GM18502 (cell line): ENCODE data around the gene ADH7.
A peak's percentile ranks its signal among the peaks of the same experiment; 100 is the strongest.
"Not testable (repeated sequence)": the region's sequence is repeated elsewhere in the genome, so short reads cannot be mapped to it uniquely, and the experiment has no call there.

ENCODE experiments used
- ATAC-seq: cut with Tn5 transposase; IDR thresholded peaks from one replicate; pipeline ENCODE4 v1.9.1; 2021; ENCODE audit warnings: mild to moderate bottlenecking; ENCODE audit not compliant: unreplicated experiment, poor library complexity

The ADH7 gene

DNA sequence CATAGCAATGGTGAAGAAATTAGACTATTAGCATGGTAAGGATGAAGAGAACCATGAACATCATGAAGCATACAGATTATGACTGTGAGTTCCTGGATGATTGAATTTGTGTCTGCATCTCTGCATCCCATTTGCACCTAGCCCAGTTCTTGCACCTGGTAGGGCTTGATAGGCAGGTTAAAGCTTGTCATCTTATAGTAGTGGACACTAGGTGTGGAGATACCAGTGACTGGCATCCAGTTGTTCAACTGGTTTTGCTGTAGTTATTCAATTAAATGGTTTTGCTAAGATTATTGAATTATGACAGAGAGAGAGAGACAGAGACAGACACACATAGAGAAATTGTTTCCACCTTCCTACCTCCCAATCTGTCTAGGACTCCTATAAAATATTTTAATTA lies 5.0 kb downstream of the ADH7 start:
- ATAC-seq = no peak

DNA sequence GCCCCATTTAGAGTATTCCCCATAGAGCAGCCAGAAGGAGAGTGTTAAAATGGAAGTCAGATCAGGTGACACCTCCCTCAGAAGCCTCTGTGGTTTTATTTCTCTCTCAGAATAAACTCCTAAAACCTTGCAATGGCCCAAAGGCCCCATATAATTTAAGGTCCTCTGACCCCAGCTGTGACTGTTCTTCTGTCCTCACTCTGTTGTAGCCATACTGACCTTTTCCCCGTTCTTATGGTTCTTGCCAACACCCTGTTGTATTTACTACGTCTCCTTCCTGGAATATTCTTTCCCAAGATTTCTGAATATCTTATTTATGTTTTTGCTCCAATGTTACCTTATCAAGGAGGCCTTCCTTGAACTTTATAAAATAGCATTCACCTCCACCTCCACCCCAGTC lies 18.0 kb downstream of the ADH7 start:
- no peak for ATAC-seq

DNA sequence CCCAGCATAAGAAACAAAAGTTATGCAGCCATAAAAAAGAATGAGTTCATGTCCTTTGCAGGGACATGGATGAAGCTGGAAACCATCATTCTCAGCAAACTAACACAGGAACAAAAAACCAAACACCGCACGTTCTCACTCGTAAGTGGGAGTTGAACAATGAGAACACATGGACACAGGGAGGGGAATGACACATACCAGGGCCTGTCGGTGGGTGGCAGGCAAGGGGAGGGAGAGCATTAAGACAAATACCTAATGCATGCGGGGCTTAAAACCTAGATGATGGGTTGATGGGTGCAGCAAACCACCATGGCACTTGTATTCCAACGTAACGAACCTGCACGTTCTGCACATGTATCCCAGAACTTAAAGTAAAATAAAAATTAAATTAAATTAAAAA lies 19.4 kb downstream of the ADH7 start:
- ATAC-seq = not testable (repeated sequence)

DNA sequence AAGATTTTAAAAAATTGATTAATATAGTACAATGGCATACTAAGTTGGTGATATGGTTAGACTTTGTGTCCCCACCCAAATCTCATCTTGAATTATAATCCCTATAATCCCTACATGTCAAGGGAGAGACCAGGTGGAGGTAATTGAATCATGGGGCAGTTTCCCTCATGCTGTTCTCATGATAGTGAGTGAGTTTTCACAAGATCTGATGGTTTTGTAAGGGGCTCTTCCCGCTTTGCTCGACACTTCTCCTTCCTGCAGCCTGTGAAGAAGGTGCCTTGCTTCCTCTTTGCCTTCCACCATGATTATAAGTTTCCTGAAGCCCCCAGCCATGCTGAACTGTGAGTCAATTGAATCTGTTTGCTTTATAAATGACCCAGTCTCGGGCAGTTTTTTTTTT lies 20.2 kb downstream of the ADH7 start:
- ATAC-seq = not testable (repeated sequence)

DNA sequence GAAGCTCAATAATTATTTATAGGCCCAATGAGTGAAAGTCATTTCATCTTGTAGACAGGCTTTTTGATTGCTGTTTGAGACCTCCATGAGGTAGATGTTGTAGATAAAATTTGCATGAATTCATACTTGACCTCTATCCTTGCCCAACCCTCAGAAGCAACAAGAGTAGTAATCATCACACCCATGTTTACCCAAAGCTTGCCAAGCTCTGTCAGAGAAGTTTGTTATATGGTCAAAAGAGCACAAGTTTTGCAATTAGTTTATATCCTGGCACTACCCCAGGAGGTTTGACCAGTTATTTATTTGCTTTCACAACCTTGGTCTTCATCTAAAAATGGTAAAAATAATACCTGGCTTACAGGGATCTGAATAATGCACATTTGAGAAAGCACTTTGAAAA lies 20.7 kb downstream of the ADH7 start:
- no peak for ATAC-seq

DNA sequence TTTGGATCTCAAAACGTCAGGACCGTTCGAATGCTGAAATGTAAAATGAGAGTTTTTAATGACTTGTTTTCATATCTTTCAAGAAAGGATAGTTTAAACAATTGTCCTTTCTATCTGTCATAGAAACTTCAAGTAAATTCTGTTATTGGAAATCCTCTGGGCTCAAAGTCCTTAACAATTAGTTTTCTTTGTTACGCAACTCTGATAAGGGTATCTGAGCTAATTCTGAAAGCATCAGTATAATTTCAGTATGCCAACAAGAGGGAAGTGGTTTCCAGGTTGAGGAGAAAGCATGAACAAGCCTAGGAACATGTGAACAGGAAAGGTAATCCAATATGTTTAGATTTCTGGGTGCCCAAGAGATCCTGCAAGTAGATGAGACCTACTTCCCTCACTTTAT lies 22.0 kb downstream of the ADH7 start:
- ATAC-seq = no peak

DNA sequence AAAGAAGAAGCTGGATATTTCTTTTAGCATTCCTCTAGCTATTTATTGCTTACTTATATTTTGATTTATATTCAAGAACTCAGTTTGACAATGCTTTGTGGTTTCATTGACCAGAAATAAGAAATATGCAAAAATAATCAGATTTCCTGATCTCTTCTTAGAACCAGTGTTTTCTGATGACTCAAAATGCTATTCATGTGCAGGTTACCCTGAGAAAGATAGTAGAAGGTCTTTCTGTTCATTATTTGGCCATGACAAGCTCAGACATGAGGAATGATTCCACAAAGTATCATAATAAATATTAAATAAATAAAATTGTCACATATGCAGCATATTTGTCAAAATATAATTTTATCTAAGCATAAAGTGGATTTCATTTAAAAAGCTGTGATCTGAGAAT lies 24.1 kb downstream of the ADH7 start:
- ATAC-seq = no peak

DNA sequence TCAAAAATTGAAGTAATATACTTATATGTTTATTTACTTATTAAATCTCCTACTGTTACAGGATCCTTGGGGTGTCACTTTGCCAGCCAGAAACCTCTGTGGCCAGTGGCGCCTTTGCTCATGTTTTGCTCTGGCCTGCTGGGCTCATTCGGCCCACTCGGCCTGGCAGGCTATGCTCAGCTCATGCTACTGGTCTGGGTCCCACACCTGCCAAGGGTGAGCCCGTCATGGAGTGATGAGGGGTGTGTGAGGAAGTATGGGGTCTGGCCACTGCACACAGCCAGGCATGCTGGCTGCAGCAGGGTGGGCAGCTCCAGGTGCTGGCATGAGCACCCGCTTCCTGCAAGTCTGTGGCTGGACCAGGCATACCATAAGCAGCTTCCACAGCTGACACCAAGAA lies 25.1 kb downstream of the ADH7 start:
- ATAC-seq = no peak

DNA sequence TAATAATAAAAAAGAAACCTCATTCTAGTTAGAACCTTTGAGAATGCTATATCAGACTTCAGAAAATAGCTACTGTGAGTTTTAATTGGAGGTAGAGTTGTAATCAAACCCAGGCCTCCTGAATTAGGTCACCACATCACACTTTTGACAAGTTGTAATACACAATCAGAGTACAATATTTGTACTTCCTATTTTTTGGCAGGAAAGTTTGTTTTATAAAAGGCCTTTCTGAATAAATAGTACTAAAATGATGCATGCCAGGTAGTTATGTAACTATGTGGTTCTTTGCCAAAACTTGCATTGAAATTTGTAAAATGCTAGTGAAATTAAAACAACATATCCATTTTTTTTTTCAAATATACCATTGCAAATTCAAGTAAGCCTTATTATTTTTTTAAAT lies 26.8 kb downstream of the ADH7 start:
- no peak for ATAC-seq

DNA sequence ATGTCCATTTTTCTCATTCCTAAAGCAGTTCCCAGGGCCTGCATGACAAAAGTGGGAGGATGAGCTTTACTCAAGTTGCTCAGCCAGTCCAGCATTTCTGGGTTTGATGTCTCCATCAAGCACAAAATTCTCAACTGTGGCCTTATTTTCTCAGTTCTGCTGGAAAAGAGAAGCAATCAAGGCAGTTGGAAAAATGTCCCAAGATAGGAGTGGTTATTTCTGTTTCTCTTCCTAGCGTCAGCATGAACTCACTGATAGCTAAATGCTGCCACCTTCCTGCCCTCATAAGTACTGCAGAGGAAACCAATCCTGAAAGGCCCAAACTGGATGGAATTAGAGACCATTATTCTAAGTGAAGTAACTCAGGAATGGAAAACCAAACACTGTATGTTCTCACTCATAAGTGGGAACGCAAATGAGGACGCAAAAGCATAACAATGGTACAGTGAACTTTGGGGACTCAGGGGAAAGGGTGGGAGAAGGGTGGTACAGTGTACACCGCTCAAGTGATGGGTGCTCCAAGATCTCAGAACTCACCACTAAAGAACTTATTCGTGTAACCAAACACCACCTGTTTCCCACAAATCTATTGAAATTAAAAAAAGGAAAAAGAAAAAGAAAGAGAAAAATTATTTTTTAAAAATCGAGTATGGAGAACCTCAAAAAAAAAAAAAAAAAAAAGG lies 29.6 kb downstream of the ADH7 start:
- ATAC-seq = peak; percentile 25

DNA sequence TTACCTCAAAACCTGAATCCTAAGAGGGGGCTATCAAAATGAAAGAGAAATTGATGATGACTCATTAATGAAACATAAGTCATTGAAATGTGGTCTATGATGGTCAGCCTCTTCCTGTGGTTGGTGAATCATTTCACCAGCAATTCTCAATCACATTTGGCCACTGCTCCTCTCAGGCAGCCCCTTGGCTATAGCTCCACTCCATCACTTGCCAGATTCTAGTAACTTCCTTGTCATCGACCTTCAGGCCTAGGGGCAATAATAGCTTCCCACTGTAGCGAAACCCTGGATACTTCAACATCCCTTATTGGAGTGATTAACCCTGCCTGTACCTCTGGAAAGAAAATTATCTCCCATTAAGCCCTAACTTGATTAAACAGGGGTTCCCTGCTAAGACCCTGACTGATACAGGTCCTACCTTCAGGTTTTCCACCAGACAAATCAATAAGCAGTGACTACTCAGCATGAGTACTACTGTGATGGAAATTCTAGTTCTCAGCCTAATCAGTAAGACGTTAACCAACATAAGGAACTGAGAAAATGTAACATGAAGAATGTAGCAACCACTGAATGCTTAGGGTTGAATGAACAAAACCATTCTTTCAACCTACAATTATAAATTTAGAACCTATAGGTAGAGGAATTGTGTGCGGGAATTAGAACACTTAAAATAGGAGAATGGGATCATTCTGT lies 30.4 kb downstream of the ADH7 start:
- peak; percentile 91 for ATAC-seq

DNA sequence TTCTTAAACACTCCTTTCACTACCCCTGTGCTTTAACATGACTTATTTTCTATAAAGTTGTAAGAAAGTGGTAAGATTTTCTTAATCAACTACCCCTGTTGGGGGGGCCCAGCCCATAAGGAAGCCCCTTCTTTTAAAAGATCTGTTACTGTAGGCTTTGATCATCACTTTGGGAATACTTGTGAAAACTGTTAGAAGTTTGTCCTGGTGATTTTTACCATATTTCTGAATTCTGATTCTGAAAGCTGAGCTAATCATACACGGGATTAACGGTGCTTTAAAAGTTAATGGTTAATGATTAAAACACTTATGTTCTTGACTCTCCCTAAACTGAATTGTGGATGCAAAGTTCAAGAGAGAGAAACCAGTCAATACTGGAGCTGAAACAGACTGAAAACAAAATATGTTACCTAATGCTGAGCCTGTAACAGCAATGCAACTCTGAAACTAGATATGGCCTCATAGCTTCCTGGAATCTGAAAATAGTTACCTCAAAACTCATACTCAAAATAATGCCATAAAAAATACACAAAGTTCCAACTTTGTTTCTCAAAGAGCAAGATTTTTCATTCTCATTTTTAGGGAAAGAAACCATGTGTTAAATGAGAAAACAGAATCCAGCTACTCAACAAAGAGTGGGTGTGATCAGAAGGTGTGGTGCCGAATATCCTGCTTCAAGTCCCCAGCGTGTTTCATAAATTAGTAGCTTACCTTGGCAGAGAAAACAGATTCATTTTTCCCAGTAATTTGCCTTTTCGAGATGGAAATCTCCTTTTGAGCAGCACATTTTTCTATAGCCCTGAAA lies 31.6 kb downstream of the ADH7 start:
- ATAC-seq = peak; percentile 61

DNA sequence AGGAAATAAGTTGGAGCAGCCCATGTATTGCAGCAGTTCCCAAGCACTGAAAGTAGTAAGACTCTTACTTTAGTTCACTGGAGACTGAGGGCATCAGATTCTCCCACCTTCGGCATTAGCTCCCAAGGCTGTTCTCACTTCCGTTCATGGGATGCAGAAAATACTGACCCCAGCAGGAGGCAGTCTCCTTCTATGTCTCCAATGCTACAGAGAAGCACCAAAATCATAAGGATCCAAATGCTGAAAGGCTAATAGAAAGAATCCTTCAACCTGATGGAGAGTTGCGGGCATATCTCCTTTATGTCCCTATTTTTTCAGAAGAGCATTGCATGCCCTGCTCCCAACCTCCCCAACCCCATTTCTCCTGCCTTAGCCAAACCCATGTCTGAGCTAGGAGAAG lies 32.4 kb downstream of the ADH7 start:
- ATAC-seq = no peak

- no peak for ATAC-seq
Observed at GRCh38 chr4:99400831-99401230, 34.3 kb downstream of the ADH7 start.

GRCh38 chr4:99399017-99399416 lies 36.1 kb downstream of the ADH7 start:
- no peak for ATAC-seq

GRCh38 chr4:99395595-99396364 lies 39.4 kb downstream of the ADH7 start:
- ATAC-seq = no peak

DNA sequence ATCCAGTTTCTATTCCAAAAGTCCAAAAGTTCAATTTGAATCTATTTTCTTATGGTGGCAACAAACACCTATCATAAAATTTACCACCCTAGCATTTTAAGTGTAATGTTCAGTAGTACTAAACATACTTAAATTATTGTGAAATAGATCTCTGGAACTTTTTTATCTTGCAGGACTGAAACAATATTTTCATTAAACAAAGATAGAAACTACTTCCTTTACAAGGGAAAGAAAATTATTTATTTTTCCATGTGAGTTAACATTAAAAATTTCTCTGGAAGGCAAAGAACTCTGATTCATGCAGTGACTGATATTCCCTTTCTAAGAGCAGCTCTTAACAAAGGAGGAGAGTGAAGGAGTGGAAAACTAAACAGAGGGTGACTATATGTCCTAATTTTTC lies 40.2 kb downstream of the ADH7 start:
- no peak for ATAC-seq

DNA sequence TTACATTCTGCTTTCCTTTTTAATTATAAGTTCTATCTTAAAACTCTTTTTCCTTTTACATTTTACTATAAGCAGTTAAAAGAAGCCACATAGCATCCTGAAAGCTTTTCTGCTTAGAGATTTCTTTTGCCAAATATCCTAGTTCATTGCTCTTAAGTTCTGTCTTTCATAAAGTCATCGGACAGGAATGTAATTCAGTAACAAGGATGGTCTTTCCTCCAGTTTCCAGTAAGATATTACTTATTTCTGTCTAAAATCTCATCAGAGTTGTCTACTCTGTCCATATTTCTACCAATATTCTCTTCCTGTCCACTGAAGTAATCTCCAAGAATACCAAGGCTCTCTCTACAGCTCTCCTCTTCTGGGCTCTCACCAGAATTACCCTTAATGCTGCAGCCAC lies 45.1 kb downstream of the ADH7 start:
- ATAC-seq = no peak

GRCh38 chr4:99389606-99390005 lies 45.5 kb downstream of the ADH7 start:
- ATAC-seq = no peak

DNA sequence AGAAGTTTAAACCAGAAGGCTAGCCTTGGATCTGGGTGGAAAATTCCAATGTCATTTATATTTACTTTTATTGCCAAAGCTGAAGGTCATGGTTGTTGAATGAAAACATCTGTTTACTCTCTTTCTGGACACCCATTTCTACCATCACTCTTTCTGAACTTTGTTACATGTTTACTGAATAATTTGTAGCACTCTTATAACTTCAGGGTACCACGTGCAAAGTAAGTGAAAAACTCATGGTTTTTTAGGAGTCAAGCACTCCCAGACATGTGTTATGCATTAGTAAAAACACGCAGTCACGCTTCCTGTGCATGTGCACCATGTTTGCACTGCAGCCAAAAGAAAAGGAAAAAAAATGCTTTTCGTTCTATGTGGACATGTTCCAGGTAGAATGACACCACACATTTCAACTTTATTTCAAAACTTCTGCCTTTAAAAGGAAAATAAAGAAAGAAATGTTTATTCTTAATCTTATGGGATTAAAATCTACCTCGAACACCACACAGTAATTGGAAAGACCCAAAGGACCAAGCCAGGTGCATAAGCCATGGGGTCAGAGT lies 51.2 kb downstream of the ADH7 start:
- no peak for ATAC-seq
